ENCODE results near the gene METTL27.

- no peak for TF ChIP-seq POLR2AphosphoS5 (IDR thresholded peaks at IDR 0.05; ENCODE audit: low read depth, low read length)
- TF ChIP-seq POLR2A (IDR thresholded peaks at IDR 0.05; ENCODE audit: low read depth, low read length), result no peak
Measured at GRCh38 chr7:73824986-73825385, 17.3 kb downstream of the METTL27 start.

Data from GM12892 (cell line).